Large intestine (tissue), 3 donors: Measurements from ENCODE around the gene APEX2. TPM values are rescaled to one million over a fixed set of nuclear protein-coding genes. Genes with fewer than 3 reads are reported as not detected.
A peak's percentile ranks its signal among the peaks of the same experiment; 100 is the strongest.
"Not testable (repeated sequence)": the region's sequence is repeated elsewhere in the genome, so short reads cannot be mapped to it uniquely, and the experiment has no call there.

Experiments
- DNase-seq, 2 donors: peaks; one replicate each; pipeline versions ENCODE4 v3.0.0 to v3.0.0-alpha.2; 2013
- H3K27ac ChIP-seq: one replicate; pipeline ENCODE4 v1.5.1; 2013; ENCODE audit warnings: low read length
- H3K27me3 ChIP-seq: 2 replicates; pipeline ENCODE4 v1.6.1; 2013; ENCODE audit warnings: low read length; ENCODE audit not compliant: control insufficient read depth, insufficient read depth
- H3K36me3 ChIP-seq: 2 replicates; pipeline ENCODE4 v1.6.1; 2013; ENCODE audit warnings: low read length; ENCODE audit not compliant: control insufficient read depth, insufficient read depth
- H3K4me1 ChIP-seq: one replicate; pipeline ENCODE4 v1.6.1; 2013; ENCODE audit warnings: low read length; ENCODE audit not compliant: control insufficient read depth, insufficient read depth
- H3K4me3 ChIP-seq: one replicate; pipeline ENCODE4 v1.5.1; 2013; ENCODE audit warnings: low read length
- H3K9me3 ChIP-seq: one replicate; pipeline ENCODE4 v1.6.1; 2013; ENCODE audit warnings: mild to moderate bottlenecking, low read depth, low read length, moderate library complexity; ENCODE audit not compliant: control insufficient read depth
- WGBS: methylation state at CpG from one replicate; pipeline ENCODE4 v1.1.5; 2013; ENCODE audit warnings: low lambda C conversion rate; ENCODE audit not compliant: insufficient coverage; 5-methylcytosine and 5-hydroxymethylcytosine counted together
- polyA plus RNA-seq: library from polyadenylated mRNA; unstranded; fragments of 120-200 nt; gene quantifications from one replicate; pipeline ENCODE4 v1.2.1, GENCODE V29; 2013

APEX2 gene
- polyA plus RNA-seq, 1 donor = 14.6 TPM

- not testable (repeated sequence) for H3K27ac ChIP-seq, H3K27me3 ChIP-seq, DNase-seq, H3K4me3 ChIP-seq, H3K9me3 ChIP-seq, H3K36me3 ChIP-seq, H3K4me1 ChIP-seq
- WGBS = no CpG with 5 or more reads among the region's 2 CpGs
These were observed 16.9 kb upstream of the APEX2 start for GRCh38 chrX:54983306-54983705.

DNA sequence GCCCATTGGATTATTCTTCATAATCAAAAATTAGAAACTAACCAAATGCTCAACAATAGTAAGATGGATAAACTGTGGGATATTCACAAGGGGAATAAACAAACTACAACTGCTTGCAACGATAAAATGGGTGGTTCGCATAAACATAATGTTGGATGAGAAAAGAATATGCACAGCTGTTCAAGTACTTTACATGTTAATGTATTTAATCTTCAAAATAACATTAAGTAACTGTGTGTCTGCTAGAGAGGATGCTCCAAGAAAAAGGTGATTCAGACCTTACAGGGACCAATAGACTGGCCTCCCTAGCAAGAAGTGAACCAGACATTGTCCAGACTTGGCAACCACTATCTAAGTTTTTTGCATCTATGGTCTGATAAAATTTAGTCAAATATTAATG, 8.5 kb upstream of the APEX2 start:
- no CpG with 5 or more reads among the region's 2 CpGs for WGBS
- no peak for DNase-seq
- Histone ChIP-seq H3K4me3 (no peak overlapping the region), H3K27ac (no peak overlapping the region), H3K36me3 (no peaks in the 10 kb centered on the region), H3K9me3 (no peaks in the 10 kb centered on the region), H3K27me3 (no peaks in the 10 kb centered on the region), H3K4me1 (peaks cover 8% of the 10 kb centered on the region)

- no CpG with 5 or more reads among the region's 1 CpG for WGBS
- H3K4me3 ChIP-seq = no peak overlapping the region
- no peak for DNase-seq
- H3K36me3 ChIP-seq = no peaks in the 10 kb centered on the region
- H3K27ac ChIP-seq = no peak overlapping the region
- H3K27me3 ChIP-seq = no peaks in the 10 kb centered on the region
- H3K9me3 ChIP-seq = no peaks in the 10 kb centered on the region
- H3K4me1 ChIP-seq = peaks cover 8% of the 10 kb centered on the region
These were observed 7.1 kb upstream of the APEX2 start for GRCh38 chrX:54992911-54993622.

- DNase-seq = peak in 1 of 2 donors; percentile 31
- no peaks in the 10 kb centered on the region for H3K9me3 ChIP-seq
- no peaks in the 10 kb centered on the region for H3K36me3 ChIP-seq
- H3K27me3 ChIP-seq = no peaks in the 10 kb centered on the region
- peaks cover 8% of the 10 kb centered on the region for H3K4me1 ChIP-seq
- WGBS = no CpG with 5 or more reads among the region's 2 CpGs
- no peak within 1 kb of the TSS for H3K27ac ChIP-seq
- H3K4me3 ChIP-seq = no peak within 1 kb of the TSS
These were observed 6.1 kb upstream of the APEX2 start, which contains the start of gene PFKFB1 for GRCh38 chrX:54994099-54994498. TSS of gene PFKFB1 (minus strand) at chrX:54994188. CDS start at chrX:54994007, 181 bp downstream.

DNA sequence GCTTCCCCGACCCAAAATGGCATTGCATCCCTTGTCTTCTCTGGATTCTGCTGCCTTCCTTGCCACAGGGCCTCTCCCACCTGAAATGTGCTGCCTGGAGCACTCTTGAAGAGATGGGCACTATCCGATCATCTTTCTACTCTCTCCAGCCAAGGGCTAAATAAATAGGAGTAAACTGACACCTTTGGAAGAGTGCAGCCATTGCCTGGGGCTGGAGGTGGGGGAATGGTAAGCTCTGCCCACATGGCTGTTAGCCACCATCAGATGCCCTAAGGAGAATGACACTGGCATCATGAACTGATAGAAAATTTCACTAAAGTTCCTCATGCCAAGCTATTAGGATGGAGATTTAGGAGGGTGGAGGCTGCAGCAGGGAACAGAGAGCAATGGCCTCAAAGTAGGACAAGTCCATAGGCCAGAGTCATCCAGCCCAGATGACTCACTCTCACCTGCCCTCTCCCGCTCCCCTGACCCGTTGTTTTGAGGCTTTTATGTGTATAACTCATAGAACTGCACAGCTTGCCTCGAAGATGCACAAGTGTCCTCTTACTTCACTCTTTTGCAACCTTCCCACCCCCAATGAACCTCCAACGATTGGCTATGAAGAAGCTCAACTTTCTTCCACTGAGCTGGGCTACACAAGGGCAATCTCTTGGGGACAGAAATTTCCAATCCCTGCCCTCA, 5.4 kb upstream of the APEX2 start:
- H3K4me3 ChIP-seq = no peak overlapping the region
- no peak overlapping the region for H3K27ac ChIP-seq
- peaks cover 8% of the 10 kb centered on the region for H3K4me1 ChIP-seq
- no peaks in the 10 kb centered on the region for H3K36me3 ChIP-seq
- no peaks in the 10 kb centered on the region for H3K27me3 ChIP-seq
- DNase-seq = peak; percentile 42 to 62
- H3K9me3 ChIP-seq = no peaks in the 10 kb centered on the region
- WGBS = no CpG with 5 or more reads among the region's 6 CpGs

GRCh38 chrX:54995621-54996020, 4.5 kb upstream of the APEX2 start:
- no peak for DNase-seq
- no peak overlapping the region for H3K27ac ChIP-seq

DNA sequence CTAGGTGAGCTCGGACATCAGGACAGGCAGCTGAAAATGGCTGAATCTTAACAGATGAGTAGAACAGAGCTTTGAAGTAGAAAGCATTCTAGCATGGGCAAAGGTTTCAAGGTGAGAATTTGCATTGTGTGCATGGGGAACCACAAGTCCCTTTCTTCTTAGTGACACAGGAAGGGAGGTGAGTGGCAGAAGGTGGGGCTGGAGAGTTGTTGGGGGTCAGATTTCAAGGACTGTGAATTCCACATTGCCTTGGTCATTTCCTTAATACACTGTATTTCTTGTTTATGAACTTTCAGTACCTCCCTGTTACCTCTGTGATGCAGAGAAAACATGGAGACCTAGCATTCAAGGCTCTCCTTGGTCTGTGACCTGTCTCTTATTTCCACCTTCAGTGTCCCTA, 4.1 kb downstream of the APEX2 start:
- no peak overlapping the region for H3K4me3 ChIP-seq
- H3K27ac ChIP-seq = no peak overlapping the region
- no peaks in the 10 kb centered on the region for H3K27me3 ChIP-seq
- H3K36me3 ChIP-seq = peaks cover 45% of the 10 kb centered on the region
- peaks cover 14% of the 10 kb centered on the region for H3K4me1 ChIP-seq
- WGBS = no CpG with 5 or more reads among the region's 1 CpG
- no peaks in the 10 kb centered on the region for H3K9me3 ChIP-seq
- no peak for DNase-seq

More at GRCh38 chrX:54995621-54996020, 4.5 kb upstream of the APEX2 start:
- Histone ChIP-seq H3K27me3 (no peaks in the 10 kb centered on the region), H3K4me1 (peaks cover 8% of the 10 kb centered on the region), H3K4me3 (no peak overlapping the region), H3K36me3 (no peaks in the 10 kb centered on the region), H3K9me3 (no peaks in the 10 kb centered on the region)

GRCh38 chrX:55005256-55005655, 5.1 kb downstream of the APEX2 start:
- Histone ChIP-seq H3K27me3 (no peaks in the 10 kb centered on the region), H3K36me3 (peaks cover 45% of the 10 kb centered on the region), H3K4me3 (no peak overlapping the region), H3K4me1 (peaks cover 14% of the 10 kb centered on the region), H3K9me3 (no peaks in the 10 kb centered on the region), H3K27ac (no peak overlapping the region)
- no peak for DNase-seq

DNA sequence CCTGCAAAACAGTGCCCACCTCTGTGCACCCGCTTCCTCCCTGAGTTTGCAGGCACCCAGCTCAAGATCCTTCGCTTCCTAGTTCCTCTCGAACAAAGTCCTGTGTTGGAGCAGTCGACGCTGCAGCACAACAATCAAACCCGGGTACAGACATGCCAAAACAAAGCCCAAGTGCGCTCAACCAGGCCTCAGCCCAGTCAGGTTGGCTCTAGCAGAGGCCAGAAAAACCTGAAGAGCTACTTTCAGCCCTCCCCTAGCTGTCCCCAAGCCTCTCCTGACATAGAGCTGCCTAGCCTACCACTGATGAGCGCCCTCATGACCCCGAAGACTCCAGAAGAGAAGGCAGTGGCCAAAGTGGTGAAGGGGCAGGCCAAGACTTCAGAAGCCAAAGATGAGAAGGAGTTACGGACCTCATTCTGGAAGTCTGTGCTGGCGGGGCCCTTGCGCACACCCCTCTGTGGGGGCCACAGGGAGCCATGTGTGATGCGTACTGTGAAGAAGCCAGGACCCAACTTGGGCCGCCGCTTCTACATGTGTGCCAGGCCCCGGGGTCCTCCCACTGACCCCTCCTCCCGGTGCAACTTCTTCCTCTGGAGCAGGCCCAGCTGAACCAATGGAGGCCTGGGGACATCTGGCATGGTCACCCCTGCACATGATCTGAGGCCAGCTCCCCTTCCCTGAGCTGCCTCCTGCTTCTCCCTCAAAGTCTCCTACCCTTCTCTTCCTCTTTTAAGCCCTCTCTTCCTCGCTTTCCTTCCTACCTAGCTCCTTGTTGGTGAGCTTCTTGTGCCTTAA, 6.9 kb downstream of the APEX2 start:
- Histone ChIP-seq H3K4me3 (no peak overlapping the region), H3K9me3 (no peaks in the 10 kb centered on the region), H3K36me3 (peaks cover 44% of the 10 kb centered on the region), H3K27ac (peak overlapping the region; percentile 95), H3K27me3 (no peaks in the 10 kb centered on the region), H3K4me1 (peaks cover 11% of the 10 kb centered on the region)
- WGBS = 40% methylated on average over 1 of the region's 18 CpGs
- DNase-seq = no peak

DNA sequence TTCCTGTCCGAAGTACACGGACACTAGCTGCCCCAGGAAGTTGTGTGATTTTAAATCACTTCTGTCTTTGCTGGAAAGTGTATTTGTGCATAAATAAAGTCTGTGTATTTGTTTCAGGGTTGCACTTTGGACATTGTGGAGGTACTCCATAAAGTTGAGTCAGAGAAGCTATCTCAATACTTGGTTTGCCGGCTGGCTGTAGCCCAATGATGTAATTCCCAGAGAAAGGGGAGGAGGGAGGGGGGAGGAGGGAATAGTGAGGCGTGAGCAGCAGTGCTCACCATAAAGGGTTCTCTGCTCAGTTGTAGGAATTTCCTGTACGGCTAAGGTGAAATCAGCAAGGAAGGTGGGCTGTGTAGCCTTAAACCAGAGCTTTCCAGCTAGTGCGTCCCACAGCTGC, 7.5 kb downstream of the APEX2 start:
- H3K9me3 ChIP-seq = no peaks in the 10 kb centered on the region
- peaks cover 41% of the 10 kb centered on the region for H3K36me3 ChIP-seq
- H3K27me3 ChIP-seq = no peaks in the 10 kb centered on the region
- WGBS = no CpG with 5 or more reads among the region's 6 CpGs
- H3K27ac ChIP-seq = peak overlapping the region; percentile 95
- H3K4me1 ChIP-seq = peaks cover 11% of the 10 kb centered on the region
- DNase-seq = peak; percentile 83 to 91
- no peak overlapping the region for H3K4me3 ChIP-seq
